H1 (cell line): ENCODE results near the gene NADK2. TPM values are rescaled to one million over a fixed set of nuclear protein-coding genes. Genes with fewer than 3 reads are reported as not detected.

Experiments
- CTCF ChIA-PET: fragments of 300-600 bp; sonication (Branson Sonifier 250); formaldehyde crosslinking; loops from one replicate; lab custom pipeline; 2021; ENCODE audit not compliant: partially characterized antibody; lab: Charles Lee
- POLR2A ChIA-PET: fragments of 300-600 bp; sonication (Branson Sonifier 250); formaldehyde crosslinking; loops from one replicate; lab custom pipeline; 2021; ENCODE audit warnings: inconsistent platforms; ENCODE audit not compliant: partially characterized antibody; lab: Charles Lee
- DNase-seq, 2 experiments: peaks; one replicate each; pipeline versions ENCODE4 v3.0.0 to v3.0.0-alpha.2; 2010 to 2022; ENCODE audit warnings: low spot score in 2 of 2, low read depth in 1 of 2, mixed read lengths in 1 of 2
- FAIRE-seq: peaks from 2 replicates; lab custom pipeline; 2011; peaks lifted over from hg19 to GRCh38; lab: Jason Lieb, UNC
- H2AFZ ChIP-seq: 2 replicates; pipeline ENCODE4 v1.8.1; 2012; ENCODE audit warnings: low read length, inconsistent platforms
- H2AK5ac ChIP-seq: 2 replicates; pipeline ENCODE4 v1.6.1; 2013; ENCODE audit warnings: low read depth, low read length
- H2BK120ac ChIP-seq: replicated peaks from 2 replicates; pipeline ENCODE3; 2013; ENCODE audit warnings: low read depth, low read length, inconsistent platforms
- H2BK12ac ChIP-seq: 2 replicates; pipeline ENCODE4 v1.6.1; 2013; ENCODE audit warnings: low read depth, low read length
- H2BK15ac ChIP-seq: 2 replicates; pipeline ENCODE4 v1.6.1; 2013; ENCODE audit warnings: low read length
- H2BK20ac ChIP-seq: 2 replicates; pipeline ENCODE4 v1.6.1; 2013; ENCODE audit warnings: low read length
- H2BK5ac ChIP-seq: 2 replicates; pipeline ENCODE4 v1.6.1; 2013; ENCODE audit warnings: low read depth, low read length
- H3K14ac ChIP-seq: 2 replicates; pipeline ENCODE4 v1.6.1; 2013; ENCODE audit warnings: inconsistent platforms; ENCODE audit not compliant: insufficient read length
- H3K18ac ChIP-seq: 2 replicates; pipeline ENCODE4 v1.6.1; 2013; ENCODE audit warnings: low read length; ENCODE audit errors: extremely low read depth
- H3K23ac ChIP-seq: 2 replicates; pipeline ENCODE4 v1.6.1; 2013; ENCODE audit warnings: inconsistent platforms; ENCODE audit not compliant: insufficient read length
- H3K23me2 ChIP-seq: 2 replicates; pipeline ENCODE4 v1.6.1; 2013; ENCODE audit warnings: low read depth, low read length
- H3K27ac ChIP-seq: 2 replicates; pipeline ENCODE4 v1.6.1; 2011; ENCODE audit warnings: low read depth, low read length, inconsistent platforms
- H3K27me3 ChIP-seq, 4 experiments: replicated peaks in 1 of 4; 1 replicate in 1 of 4; 2 replicates in 3 of 4; pipeline versions ENCODE4 v1.6.1 to v1.8.1; 2011 to 2013; ENCODE audit warnings: low read length in 3 of 4, mild to moderate bottlenecking in 3 of 4, inconsistent platforms in 2 of 4, mixed read lengths in 2 of 4, moderate library complexity in 1 of 4; ENCODE audit not compliant: control insufficient read depth in 3 of 4, insufficient read depth in 3 of 4; ENCODE audit errors: extremely low read depth in 1 of 4
- H3K36me3 ChIP-seq, 4 experiments: 2 replicates each; pipeline versions ENCODE4 v1.6.1 to v1.8.1; 2011 to 2013; ENCODE audit warnings: mild to moderate bottlenecking in 4 of 4, low read length in 3 of 4, moderate library complexity in 2 of 4, control low read depth in 1 of 4, inconsistent platforms in 1 of 4; ENCODE audit not compliant: insufficient read depth in 4 of 4, control insufficient read depth in 2 of 4
- H3K4ac ChIP-seq: replicated peaks from 2 replicates; pipeline ENCODE3; 2013; ENCODE audit warnings: low read length, low read depth, mixed read lengths, inconsistent platforms; ENCODE audit not compliant: insufficient read length
- H3K4me1 ChIP-seq, 4 experiments: replicated peaks in 1 of 4; 1 replicate in 1 of 4; 2 replicates in 3 of 4; pipeline versions ENCODE4 v1.6.1 to v1.8.1; 2011 to 2013; ENCODE audit warnings: low read length in 3 of 4, inconsistent platforms in 2 of 4, mixed read lengths in 1 of 4; ENCODE audit not compliant: insufficient read depth in 4 of 4, control insufficient read depth in 3 of 4
- H3K4me2 ChIP-seq, 2 experiments: 2 replicates each; pipeline versions ENCODE4 v1.6.1 to v1.8.1; 2011 to 2013; ENCODE audit warnings: low read depth in 2 of 2, low read length in 2 of 2, control low read depth in 1 of 2, inconsistent platforms in 1 of 2, mild to moderate bottlenecking in 1 of 2; ENCODE audit not compliant: insufficient read depth in 1 of 2
- H3K4me3 ChIP-seq, 4 experiments: fragments of 200-600, 300-600 bp in 1 of 4; sonication (generic), shearing (Covaris generic), sonication (Bioruptor Twin) in 1 of 4; 2 replicates each; pipeline versions ENCODE4 v1.5.1 to v1.8.1; 2011 to 2016; ENCODE audit warnings: low read length in 4 of 4, low read depth in 3 of 4, control low read depth in 2 of 4, inconsistent platforms in 2 of 4, mild to moderate bottlenecking in 2 of 4, mixed read lengths in 1 of 4, moderate library complexity in 1 of 4; ENCODE audit not compliant: insufficient read depth in 2 of 4; ENCODE audit errors: extremely low read depth in 1 of 4
- H3K56ac ChIP-seq: replicated peaks from 2 replicates; pipeline ENCODE3; 2013; ENCODE audit warnings: low read depth, mild to moderate bottlenecking, mixed read lengths, low read length, inconsistent platforms; ENCODE audit not compliant: insufficient read length
- H3K79me1 ChIP-seq: 2 replicates; pipeline ENCODE4 v1.6.1; 2013; ENCODE audit warnings: low read depth, low read length, control low read depth
- H3K79me2 ChIP-seq, 2 experiments: 2 replicates each; pipeline versions ENCODE4 v1.6.1 to v1.8.1; 2012 to 2013; ENCODE audit warnings: low read length in 2 of 2, mild to moderate bottlenecking in 2 of 2, inconsistent platforms in 1 of 2; ENCODE audit not compliant: insufficient read depth in 2 of 2, control insufficient read depth in 1 of 2
- H3K9ac ChIP-seq, 4 experiments: replicated peaks in 1 of 4; 1 replicate in 1 of 4; 2 replicates in 3 of 4; pipeline versions ENCODE4 v1.6.1 to v1.8.1; 2011 to 2013; ENCODE audit warnings: low read depth in 3 of 4, low read length in 3 of 4, control low read depth in 2 of 4, mild to moderate bottlenecking in 2 of 4, moderate library complexity in 2 of 4, inconsistent platforms in 1 of 4; ENCODE audit errors: extremely low read depth in 1 of 4
- H3K9me3 ChIP-seq, 2 experiments: 2 replicates each; pipeline versions ENCODE4 v1.6.1 to v1.8.1; 2012 to 2013; ENCODE audit warnings: mild to moderate bottlenecking in 2 of 2, moderate library complexity in 2 of 2, control low read depth in 1 of 2, inconsistent platforms in 1 of 2, low read depth in 1 of 2, low read length in 1 of 2, mixed read lengths in 1 of 2; ENCODE audit not compliant: insufficient read depth in 2 of 2
- H4K20me1 ChIP-seq, 2 experiments: replicated peaks in 1 of 2; 2 replicates each; pipeline versions ENCODE3 to v1.8.1; 2011 to 2013; ENCODE audit warnings: inconsistent platforms in 2 of 2, low read length in 2 of 2, mild to moderate bottlenecking in 1 of 2; ENCODE audit not compliant: insufficient read depth in 2 of 2, control insufficient read depth in 1 of 2
- H4K5ac ChIP-seq: 2 replicates; pipeline ENCODE4 v1.6.1; 2013; ENCODE audit warnings: low read length, low read depth, mixed read lengths, inconsistent platforms; ENCODE audit not compliant: insufficient read length
- H4K8ac ChIP-seq: 2 replicates; pipeline ENCODE4 v1.8.0; 2013; ENCODE audit warnings: mild to moderate bottlenecking, moderate library complexity, low read length, inconsistent platforms; ENCODE audit not compliant: insufficient read depth; ENCODE audit errors: extremely low read depth
- H4K91ac ChIP-seq: replicated peaks from 2 replicates; pipeline ENCODE3; 2013; ENCODE audit warnings: low read length, mixed read lengths, inconsistent platforms; ENCODE audit not compliant: insufficient read length
- KDM5A ChIP-seq: fragments of 200-600 bp; IDR thresholded peaks from 2 replicates; pipeline ENCODE4 v1.7.1; 2012; ENCODE audit warnings: mild to moderate bottlenecking, low read length, inconsistent platforms, mixed read lengths
- RAD21 ChIP-seq, 2 experiments: IDR thresholded peaks in 1 of 2; conservative IDR thresholded peaks in 1 of 2; 2 replicates each; pipeline ENCODE4 v1.6.1; 2011; ENCODE audit warnings: low read depth in 2 of 2, low read length in 2 of 2, improper control_type of control experiment in 1 of 2, inconsistent platforms in 1 of 2, mild to moderate bottlenecking in 1 of 2, moderate library complexity in 1 of 2
- ZNF274 ChIP-seq: IDR thresholded peaks from 2 replicates; pipeline ENCODE4 v1.7.0; 2012; ENCODE audit warnings: low read length, borderline replicate concordance; ENCODE audit errors: extremely low read depth
- WGBS, 2 experiments: shearing (Covaris generic) in 1 of 2; methylation state at CpG; one replicate each; pipeline versions ENCODE4 v1.1.6 to v1.1.7; 2013 to 2015; ENCODE audit warnings: low lambda C conversion rate in 2 of 2, mixed read lengths in 2 of 2, inconsistent platforms in 1 of 2, low coverage in 1 of 2, missing lambda C conversion rate in 1 of 2; ENCODE audit not compliant: insufficient replicate concordance in 2 of 2, insufficient coverage in 1 of 2, insufficient read length in 1 of 2; ENCODE audit errors: extremely low coverage in 1 of 2, missing lambda C conversion rate in 1 of 2; 5-methylcytosine and 5-hydroxymethylcytosine counted together
- polyA plus RNA-seq, 7 experiments: library from polyadenylated mRNA; depleted of rRNA in 3 of 7; stranded (reverse) in 5 of 7; unstranded in 2 of 7; fragments of >200 nt in 5 of 7; fragments of 200-250 nt in 2 of 7; gene quantifications; 1 replicate in 5 of 7; 2 replicates in 1 of 7; 4 replicates in 1 of 7; pipeline versions ENCODE4 v1.2.1 to v1.2.3, GENCODE V29; 2011 to 2013; ENCODE audit warnings: missing spikeins in 2 of 7, mixed read lengths in 2 of 7
- total RNA-seq: library from RNA; stranded (reverse); fragmentation: NEBNext Ultra II Directional; extraction: Animal tissue kit (Norgen Biotek cat#: 25700); gene quantifications from 2 replicates; pipeline ENCODE4 v1.2.1, GENCODE V29; 2021

The NADK2 gene
- total and polyA plus RNA-seq, 2 of the 8 experiments (the other 6 are each of a cell fraction or from before 2014, with no cell fraction given): 3.4 to 16.1 TPM

GRCh38 chr5:36214436-36214835, 27.3 kb downstream of the NADK2 start:
- no peak for DNase-seq
- CTCF ChIA-PET: interaction anchor here (0.6 to 2.0 kb wide), 3 partner anchors 41 to 274 kb away, joined by 3 to 4 read pairs (median 3); no protein-coding TSS in a partner anchor

More at GRCh38 chr5:36214436-36214835, 27.3 kb downstream of the NADK2 start:
- H3K4me1 ChIP-seq: no peaks in the 10 kb centered on the region
- 83% methylated on average over 3 of the region's 3 CpGs; no CpG with 5 or more reads in 1 of the 2 experiments for WGBS, 2 experiments
- H2BK20ac ChIP-seq: no peak overlapping the region
- H2AFZ ChIP-seq: no peak overlapping the region
- no peak overlapping the region for H3K14ac ChIP-seq
- H3K23ac ChIP-seq: no peak overlapping the region
- no peak for FAIRE-seq
- POLR2A ChIA-PET: no interaction called here
- no peaks in the 10 kb centered on the region for H4K20me1 ChIP-seq
- H2BK12ac ChIP-seq: no peak overlapping the region
- H2BK5ac ChIP-seq: no peak overlapping the region
- no peak overlapping the region for H4K5ac ChIP-seq
- no peaks in the 10 kb centered on the region for H3K79me2 ChIP-seq
- no peaks in the 10 kb centered on the region for H3K79me1 ChIP-seq
- H2BK15ac ChIP-seq: no peak overlapping the region
- H3K36me3 ChIP-seq: no peaks in the 10 kb centered on the region; a peak in 1 of 8 replicates
- H3K4ac ChIP-seq: no peak overlapping the region
- H3K56ac ChIP-seq: no peak overlapping the region
- no peak overlapping the region for H4K8ac ChIP-seq
- no peaks in the 10 kb centered on the region for H3K9me3 ChIP-seq
- TF ChIP-seq RAD21 (IDR thresholded peaks at IDR 0.05 in 1 of 2, conservative IDR thresholded peaks at IDR 0.05 in 1 of 2; ENCODE audit: low read depth in 2 of 2, low read length in 2 of 2) (peak; percentile 47 to 56), ZNF274 (no peak), KDM5A (no peak)
- no peak overlapping the region for H4K91ac ChIP-seq
- H3K27me3 ChIP-seq: no peaks in the 10 kb centered on the region
- H3K23me2 ChIP-seq: no peaks in the 10 kb centered on the region
- no peak overlapping the region for H2BK120ac ChIP-seq
- H3K27ac ChIP-seq: no peak overlapping the region
- H3K9ac ChIP-seq: no peak overlapping the region
- H3K4me3 ChIP-seq: no peak overlapping the region
- no peak overlapping the region for H3K4me2 ChIP-seq
- H3K18ac ChIP-seq: no peak overlapping the region
- no peak overlapping the region for H2AK5ac ChIP-seq
